ENCODE data around the gene SDF2L1.

The SDF2L1 gene

DNA sequence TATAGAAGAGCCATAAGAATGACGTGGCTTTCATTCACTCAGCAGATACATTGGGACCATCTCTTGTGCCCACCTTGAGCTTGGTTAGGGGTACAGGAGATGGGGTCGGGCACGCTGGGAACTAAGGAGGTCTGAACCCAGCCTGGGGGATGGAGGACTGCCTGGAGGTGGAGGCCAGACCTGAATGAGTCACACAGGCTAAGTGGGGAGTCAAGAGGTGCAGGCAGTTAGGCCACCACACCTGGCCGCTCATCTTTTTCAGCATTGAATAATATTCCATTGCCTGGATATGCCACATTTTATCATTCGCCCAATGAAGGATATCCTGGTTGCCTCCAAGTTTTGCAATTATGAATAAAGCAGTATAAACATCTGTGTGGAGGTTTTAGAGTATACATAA, 19.9 kb downstream of the SDF2L1 start:
- no peak overlapping the region for H3K4me3 ChIP-seq (ENCODE audit: low read depth, low read length)
- no CpG with 5 or more reads among the region's 5 CpGs for WGBS (ENCODE audit: extremely low coverage, insufficient coverage, insufficient read length)
- no peak overlapping the region for H3K18ac ChIP-seq (ENCODE audit: low read length)

GRCh38 chr22:21663738-21664137, 21.6 kb downstream of the SDF2L1 start:
- peaks cover 2 to 3% of the 10 kb centered on the region in 2 experiments for H3K4me1 ChIP-seq (ENCODE audit: control insufficient read depth in 1 of 2, insufficient read depth in 2 of 2, low read length in 2 of 2)
- no peak overlapping the region for H3K4me3 ChIP-seq (ENCODE audit: low read depth, low read length)
- H4K12ac ChIP-seq (ENCODE audit: low read depth, low read length): no peak overlapping the region
- H2BK5ac ChIP-seq (ENCODE audit: low read depth, low read length, poor library complexity): no peak overlapping the region
- H2BK120ac ChIP-seq (ENCODE audit: insufficient read depth, low read length, poor library complexity): no peak overlapping the region
- no peak overlapping the region for H3K27ac ChIP-seq (ENCODE audit: low read depth, low read length)
- no peaks in the 10 kb centered on the region for H3K9me3 ChIP-seq (ENCODE audit: insufficient read depth, low read depth, low read length)
- DNase-seq: no peak
- no peak overlapping the region for H4K91ac ChIP-seq (ENCODE audit: low read depth, low read length)
- peaks cover 8% of the 10 kb centered on the region for H3K79me1 ChIP-seq (ENCODE audit: low read length)
- no peak overlapping the region for H3K9ac ChIP-seq (ENCODE audit: low read length)
- WGBS (ENCODE audit: extremely low coverage, insufficient coverage, insufficient read length): no CpG with 5 or more reads among the region's 2 CpGs
- no peak overlapping the region for H2AFZ ChIP-seq (ENCODE audit: insufficient read depth, low read length, poor library complexity)
- no peak overlapping the region for H2AK5ac ChIP-seq (ENCODE audit: low read length)
- no peak overlapping the region for H3K23ac ChIP-seq (ENCODE audit: low read length)
- H3K4me2 ChIP-seq (ENCODE audit: low read length): no peak overlapping the region
- H2BK12ac ChIP-seq (ENCODE audit: low read length): no peak overlapping the region
- H3K14ac ChIP-seq (ENCODE audit: low read length): no peak overlapping the region
- H3K4ac ChIP-seq (ENCODE audit: low read depth, low read length): no peak overlapping the region
- no peak overlapping the region for H4K8ac ChIP-seq (ENCODE audit: low read depth, low read length)
- no peak overlapping the region for H3K18ac ChIP-seq (ENCODE audit: low read length)
- no peaks in the 10 kb centered on the region for H3K79me2 ChIP-seq (ENCODE audit: control insufficient read depth, insufficient read depth, low read length, poor library complexity)
- H3K27me3 ChIP-seq (ENCODE audit: insufficient read depth, low read length): no peaks in the 10 kb centered on the region
- no peaks in the 10 kb centered on the region for H3K36me3 ChIP-seq (ENCODE audit: control insufficient read depth in 1 of 2, insufficient read depth in 2 of 2, low read length in 2 of 2)

More for the DNA sequence above, 19.9 kb downstream of the SDF2L1 start:
- Histone ChIP-seq H3K27me3 (ENCODE audit: insufficient read depth, low read length) (no peaks in the 10 kb centered on the region), H4K12ac (ENCODE audit: low read depth, low read length) (no peak overlapping the region), H2BK12ac (ENCODE audit: low read length) (no peak overlapping the region), H3K4me2 (ENCODE audit: low read length) (no peak overlapping the region), H3K36me3 (ENCODE audit: control insufficient read depth in 1 of 2, insufficient read depth in 2 of 2, low read length in 2 of 2) (no peaks in the 10 kb centered on the region), H2AFZ (ENCODE audit: insufficient read depth, low read length, poor library complexity) (no peak overlapping the region), H3K79me1 (ENCODE audit: low read length) (peaks cover 17% of the 10 kb centered on the region), H2BK5ac (ENCODE audit: low read depth, low read length, poor library complexity) (no peak overlapping the region), H3K14ac (ENCODE audit: low read length) (no peak overlapping the region), H3K9ac (ENCODE audit: low read length) (no peak overlapping the region), H2BK120ac (ENCODE audit: insufficient read depth, low read length, poor library complexity) (no peak overlapping the region), H4K8ac (ENCODE audit: low read depth, low read length) (no peak overlapping the region), H3K79me2 (ENCODE audit: control insufficient read depth, insufficient read depth, low read length, poor library complexity) (peaks cover 2% of the 10 kb centered on the region), H3K23ac (ENCODE audit: low read length) (no peak overlapping the region), H4K91ac (ENCODE audit: low read depth, low read length) (no peak overlapping the region), H2AK5ac (ENCODE audit: low read length) (no peak overlapping the region), H3K9me3 (ENCODE audit: insufficient read depth, low read depth, low read length) (no peaks in the 10 kb centered on the region), H3K4me1 (ENCODE audit: control insufficient read depth in 1 of 2, insufficient read depth in 2 of 2, low read length in 2 of 2) (peaks cover 8 to 11% of the 10 kb centered on the region in 2 experiments), H3K27ac (ENCODE audit: low read depth, low read length) (no peak overlapping the region), H3K4ac (ENCODE audit: low read depth, low read length) (no peak overlapping the region)
- DNase-seq: no peak

DNA sequence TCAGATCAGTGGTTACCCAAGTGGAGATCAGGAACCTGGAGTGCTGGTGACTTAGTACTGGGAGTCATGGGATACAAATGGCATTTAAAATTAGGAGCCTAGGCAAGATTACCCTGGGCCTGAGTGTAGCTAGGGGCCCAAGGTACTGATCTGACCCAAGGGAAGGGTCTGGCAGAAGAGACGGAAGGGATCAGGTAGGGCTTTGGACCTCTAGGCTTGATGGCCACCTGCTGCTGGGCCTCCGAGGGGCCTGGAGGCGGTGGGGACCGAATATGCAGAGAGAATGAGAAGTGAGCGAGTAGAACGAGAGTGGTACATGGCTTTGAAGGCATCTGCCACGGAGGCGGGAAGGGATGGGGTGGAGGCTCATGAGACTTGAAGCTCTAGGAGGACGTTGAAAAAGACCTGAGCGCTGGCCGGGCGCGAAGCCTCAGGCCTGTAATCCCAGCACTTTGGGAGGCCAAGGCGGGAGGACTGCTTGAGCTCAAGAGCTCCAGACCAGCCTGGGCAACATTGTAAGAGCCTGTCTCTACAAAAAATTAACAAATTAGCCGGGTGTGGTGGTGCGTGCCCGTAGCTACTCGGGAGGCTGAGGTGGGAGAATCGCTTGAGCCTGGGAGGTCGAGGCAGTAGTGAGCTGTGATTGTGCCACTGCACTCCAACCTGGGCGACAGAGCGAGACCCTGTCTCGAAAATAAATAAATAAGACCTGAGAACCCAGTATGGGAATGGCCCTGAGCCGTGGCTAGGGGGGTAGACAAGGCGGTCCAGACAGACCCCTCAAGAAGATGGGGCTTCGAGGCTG, 23.1 kb downstream of the SDF2L1 start:
- Histone ChIP-seq H3K9me3 (ENCODE audit: insufficient read depth, low read depth, low read length) (no peaks in the 10 kb centered on the region), H3K18ac (ENCODE audit: low read length) (no peak overlapping the region), H3K79me2 (ENCODE audit: control insufficient read depth, insufficient read depth, low read length, poor library complexity) (no peaks in the 10 kb centered on the region), H3K27ac (ENCODE audit: low read depth, low read length) (peak overlapping the region; percentile 83), H2BK12ac (ENCODE audit: low read length) (no peak overlapping the region), H4K12ac (ENCODE audit: low read depth, low read length) (no peak overlapping the region), H3K4me3 (ENCODE audit: low read depth, low read length) (no peak overlapping the region), H3K9ac (ENCODE audit: low read length) (no peak overlapping the region), H2BK120ac (ENCODE audit: insufficient read depth, low read length, poor library complexity) (no peak overlapping the region), H2BK5ac (ENCODE audit: low read depth, low read length, poor library complexity) (no peak overlapping the region), H3K27me3 (ENCODE audit: insufficient read depth, low read length) (no peaks in the 10 kb centered on the region), H2AK5ac (ENCODE audit: low read length) (no peak overlapping the region), H3K14ac (ENCODE audit: low read length) (no peak overlapping the region), H2AFZ (ENCODE audit: insufficient read depth, low read length, poor library complexity) (peak overlapping the region; percentile 75), H4K8ac (ENCODE audit: low read depth, low read length) (peak overlapping the region; percentile 98), H3K36me3 (ENCODE audit: control insufficient read depth in 1 of 2, insufficient read depth in 2 of 2, low read length in 2 of 2) (no peaks in the 10 kb centered on the region), H3K4me2 (ENCODE audit: low read length) (peak overlapping the region; percentile 93), H3K79me1 (ENCODE audit: low read length) (peaks cover 8% of the 10 kb centered on the region), H4K91ac (ENCODE audit: low read depth, low read length) (peak overlapping the region; percentile 50), H3K4ac (ENCODE audit: low read depth, low read length) (no peak overlapping the region), H3K23ac (ENCODE audit: low read length) (no peak overlapping the region), H3K4me1 (ENCODE audit: control insufficient read depth in 1 of 2, insufficient read depth in 2 of 2, low read length in 2 of 2) (peaks cover 2 to 3% of the 10 kb centered on the region in 2 experiments)
- no peak for DNase-seq
- no CpG with 5 or more reads among the region's 26 CpGs for WGBS (ENCODE audit: extremely low coverage, insufficient coverage, insufficient read length)

- WGBS (ENCODE audit: extremely low coverage, insufficient coverage, insufficient read length): no CpG with 5 or more reads among the region's 16 CpGs
- H3K4ac ChIP-seq (ENCODE audit: low read depth, low read length): peak overlapping the region; percentile 12
- H3K4me2 ChIP-seq (ENCODE audit: low read length): peak overlapping the region; percentile 93
- H3K23ac ChIP-seq (ENCODE audit: low read length): no peak overlapping the region
- peak in 1 of 2 donors; percentile 21 for DNase-seq
- H3K9me3 ChIP-seq (ENCODE audit: insufficient read depth, low read depth, low read length): no peaks in the 10 kb centered on the region
- H4K12ac ChIP-seq (ENCODE audit: low read depth, low read length): no peak overlapping the region
- H2AK5ac ChIP-seq (ENCODE audit: low read length): no peak overlapping the region
- no peaks in the 10 kb centered on the region for H3K79me2 ChIP-seq (ENCODE audit: control insufficient read depth, insufficient read depth, low read length, poor library complexity)
- H3K79me1 ChIP-seq (ENCODE audit: low read length): peaks cover 8% of the 10 kb centered on the region
- no peak overlapping the region for H2BK120ac ChIP-seq (ENCODE audit: insufficient read depth, low read length, poor library complexity)
- H2BK12ac ChIP-seq (ENCODE audit: low read length): no peak overlapping the region
- H2BK5ac ChIP-seq (ENCODE audit: low read depth, low read length, poor library complexity): no peak overlapping the region
- no peak overlapping the region for H2AFZ ChIP-seq (ENCODE audit: insufficient read depth, low read length, poor library complexity)
- H3K36me3 ChIP-seq (ENCODE audit: control insufficient read depth in 1 of 2, insufficient read depth in 2 of 2, low read length in 2 of 2): peaks cover 11 to 12% of the 10 kb centered on the region in 2 experiments
- H3K4me3 ChIP-seq (ENCODE audit: low read depth, low read length): no peak overlapping the region
- peaks cover 2 to 3% of the 10 kb centered on the region in 2 experiments for H3K4me1 ChIP-seq (ENCODE audit: control insufficient read depth in 1 of 2, insufficient read depth in 2 of 2, low read length in 2 of 2)
- H3K18ac ChIP-seq (ENCODE audit: low read length): no peak overlapping the region
- no peak overlapping the region for H3K9ac ChIP-seq (ENCODE audit: low read length)
- peak overlapping the region; percentile 12 for H3K27ac ChIP-seq (ENCODE audit: low read depth, low read length)
- H4K8ac ChIP-seq (ENCODE audit: low read depth, low read length): peak overlapping the region; percentile 9
- H4K91ac ChIP-seq (ENCODE audit: low read depth, low read length): peak overlapping the region; percentile 55
- H3K14ac ChIP-seq (ENCODE audit: low read length): no peak overlapping the region
- no peaks in the 10 kb centered on the region for H3K27me3 ChIP-seq (ENCODE audit: insufficient read depth, low read length)
Measured at GRCh38 chr22:21666786-21667185, 24.7 kb downstream of the SDF2L1 start.

All from trophoblast cell (in vitro differentiated cells and primary cell).